Type B pancreatic cell (in vitro differentiated cells): ENCODE results near the gene CD300E. TPM values are rescaled to one million over a fixed set of nuclear protein-coding genes. Genes with fewer than 3 reads are reported as not detected.

ENCODE experiments used
- DNase-seq: peaks from one replicate; pipeline ENCODE4 v3.0.0; 2021; ENCODE audit warnings: mixed read lengths; ENCODE audit not compliant: unreplicated experiment; ENCODE audit errors: extremely low spot score
- H3K27ac Mint-ChIP-seq: 2 replicates; pipeline ENCODE4 v1.8.0; 2021; ENCODE audit warnings: mild to moderate bottlenecking, mixed read lengths
- H3K27me3 Mint-ChIP-seq: 2 replicates; pipeline ENCODE4 v1.8.0; 2021; ENCODE audit warnings: mixed read lengths
- H3K36me3 Mint-ChIP-seq: 2 replicates; pipeline ENCODE4 v1.8.0; 2021; ENCODE audit warnings: mixed read lengths
- H3K4me1 Mint-ChIP-seq: one replicate; pipeline ENCODE4 v1.8.0; 2021; ENCODE audit warnings: mixed read lengths; ENCODE audit not compliant: unreplicated experiment
- H3K4me3 Mint-ChIP-seq: 2 replicates; pipeline ENCODE4 v1.8.0; 2021; ENCODE audit warnings: mild to moderate bottlenecking, mixed read lengths
- H3K9me3 Mint-ChIP-seq: 2 replicates; pipeline ENCODE4 v1.8.0; 2021; ENCODE audit warnings: mixed read lengths
- CTCF ChIP-seq: fragments of 200-600 bp; sonication (generic); conservative IDR thresholded peaks from 2 replicates; pipeline ENCODE4 v1.5.0; 2021; ENCODE audit warnings: antibody characterized with exemption, mild to moderate bottlenecking
- total RNA-seq: library from RNA; stranded (reverse); gene quantifications from 2 replicates; pipeline ENCODE4 v1.2.1, GENCODE V29; 2021; ENCODE audit warnings: low replicate concordance

Gene CD300E
- total RNA-seq, 1 donor from 2014 or later = not detected

GRCh38 chr17:74598346-74599022 lies 25.1 kb downstream of the CD300E start:
- no peaks in the 10 kb centered on the region for H3K36me3 Mint-ChIP-seq

GRCh38 chr17:74597069-74597790 lies 26.3 kb downstream of the CD300E start:
- H3K36me3 Mint-ChIP-seq = no peaks in the 10 kb centered on the region
- no peaks in the 10 kb centered on the region for H3K4me1 Mint-ChIP-seq
- TF ChIP-seq CTCF = no peak
- H3K9me3 Mint-ChIP-seq = no peaks in the 10 kb centered on the region
- no peak for DNase-seq
- H3K4me3 Mint-ChIP-seq = no peak overlapping the region
- H3K27ac Mint-ChIP-seq = no peak overlapping the region
- H3K27me3 Mint-ChIP-seq = peaks cover 75% of the 10 kb centered on the region

More at GRCh38 chr17:74598346-74599022, 25.1 kb downstream of the CD300E start:
- Mint-ChIP-seq H3K4me1 (no peaks in the 10 kb centered on the region), H3K27me3 (peaks cover 72% of the 10 kb centered on the region), H3K27ac (no peak overlapping the region), H3K4me3 (no peak overlapping the region), H3K9me3 (no peaks in the 10 kb centered on the region)
- no peak for TF ChIP-seq CTCF
- DNase-seq = no peak

- no peak overlapping the region for H3K27ac Mint-ChIP-seq
Observed at GRCh38 chr17:74595037-74595750, 28.3 kb downstream of the CD300E start.

GRCh38 chr17:74592087-74592990 lies 31.2 kb downstream of the CD300E start, which contains the start of gene CD300LD:
CD300LD (minus strand) TSS chr17:74592283; CDS start chr17:74592202, 81 bp downstream.
- H3K9me3 Mint-ChIP-seq = no peaks in the 10 kb centered on the region
- DNase-seq = no peak
- no peaks in the 10 kb centered on the region for H3K36me3 Mint-ChIP-seq
- H3K27me3 Mint-ChIP-seq = peaks cover 45% of the 10 kb centered on the region
- H3K27ac Mint-ChIP-seq = no peak within 1 kb of the TSS
- H3K4me3 Mint-ChIP-seq = no peak within 1 kb of the TSS
- H3K4me1 Mint-ChIP-seq = no peaks in the 10 kb centered on the region
- no peak for TF ChIP-seq CTCF

More at GRCh38 chr17:74595037-74595750, 28.3 kb downstream of the CD300E start:
- Mint-ChIP-seq H3K4me3 (no peak overlapping the region), H3K4me1 (no peaks in the 10 kb centered on the region), H3K9me3 (no peaks in the 10 kb centered on the region), H3K27me3 (peaks cover 61% of the 10 kb centered on the region), H3K36me3 (no peaks in the 10 kb centered on the region)
- no peak for TF ChIP-seq CTCF
- DNase-seq = no peak

- no peaks in the 10 kb centered on the region for H3K4me1 Mint-ChIP-seq
- H3K36me3 Mint-ChIP-seq = no peaks in the 10 kb centered on the region
- H3K9me3 Mint-ChIP-seq = no peaks in the 10 kb centered on the region
- peaks cover 37% of the 10 kb centered on the region for H3K27me3 Mint-ChIP-seq
- no peak for DNase-seq
- TF ChIP-seq CTCF = no peak
- H3K27ac Mint-ChIP-seq = no peak overlapping the region
- no peak overlapping the region for H3K4me3 Mint-ChIP-seq
Observed at GRCh38 chr17:74591503-74591902, 32.0 kb downstream of the CD300E start.
